H9 (cell line): Measurements from ENCODE around the gene SP3. TPM values are rescaled to one million over a fixed set of nuclear protein-coding genes. Genes with fewer than 3 reads are reported as not detected.

Source experiments
- DNase-seq: peaks from one replicate; pipeline ENCODE4 v3.0.0-alpha.2; 2017
- H2AFZ ChIP-seq: one replicate; pipeline ENCODE4 v1.6.1; 2013; ENCODE audit warnings: mild to moderate bottlenecking, low read length, control low read depth, moderate library complexity
- H2AK5ac ChIP-seq: 2 replicates; pipeline ENCODE4 v1.6.1; 2013; ENCODE audit warnings: low read length, control low read depth, mixed read lengths; ENCODE audit not compliant: insufficient read length
- H2BK120ac ChIP-seq: one replicate; pipeline ENCODE4 v1.6.1; 2013; ENCODE audit warnings: low read depth, mild to moderate bottlenecking, low read length, control low read depth, inconsistent platforms; ENCODE audit not compliant: poor library complexity, severe bottlenecking
- H2BK12ac ChIP-seq: 2 replicates; pipeline ENCODE4 v1.6.1; 2013; ENCODE audit warnings: low read length, control low read depth, mixed read lengths, low read depth; ENCODE audit not compliant: insufficient read length
- H2BK15ac ChIP-seq: 2 replicates; pipeline ENCODE4 v1.6.1; 2013; ENCODE audit warnings: low read depth, low read length, control low read depth
- H2BK20ac ChIP-seq: one replicate; pipeline ENCODE4 v1.6.1; 2013; ENCODE audit warnings: low read depth, mild to moderate bottlenecking, low read length, control low read depth, inconsistent platforms; ENCODE audit not compliant: poor library complexity, severe bottlenecking
- H2BK5ac ChIP-seq: 2 replicates; pipeline ENCODE4 v1.6.1; 2013; ENCODE audit warnings: low read length, control low read depth, mixed read lengths; ENCODE audit not compliant: insufficient read length
- H3K14ac ChIP-seq: 2 replicates; pipeline ENCODE4 v1.6.1; 2013; ENCODE audit warnings: low read length, control low read depth; ENCODE audit not compliant: insufficient read depth
- H3K18ac ChIP-seq: 2 replicates; pipeline ENCODE4 v1.6.1; 2013; ENCODE audit warnings: low read depth, mild to moderate bottlenecking, mixed read lengths, low read length, control low read depth; ENCODE audit not compliant: insufficient read length
- H3K23ac ChIP-seq: 2 replicates; pipeline ENCODE4 v1.6.1; 2013; ENCODE audit warnings: low read length, control low read depth, mixed read lengths, low read depth; ENCODE audit not compliant: insufficient read length
- H3K23me2 ChIP-seq: 2 replicates; pipeline ENCODE4 v1.6.1; 2013; ENCODE audit warnings: low read depth, mild to moderate bottlenecking, mixed read lengths, low read length, control low read depth; ENCODE audit not compliant: insufficient read length, poor library complexity, severe bottlenecking
- H3K27ac ChIP-seq: 2 replicates; pipeline ENCODE4 v1.5.1; 2013; ENCODE audit warnings: low read length, control low read depth, mixed read lengths, low read depth; ENCODE audit not compliant: insufficient read length
- H3K27me3 ChIP-seq: 2 replicates; pipeline ENCODE4 v1.6.1; 2013; ENCODE audit warnings: low read length, control low read depth, inconsistent platforms; ENCODE audit not compliant: insufficient read depth
- H3K4ac ChIP-seq: 2 replicates; pipeline ENCODE4 v1.6.1; 2013; ENCODE audit warnings: low read depth, mild to moderate bottlenecking, control low read depth, inconsistent platforms, low read length, moderate library complexity
- H3K4me1 ChIP-seq: 2 replicates; pipeline ENCODE4 v1.6.1; 2013; ENCODE audit warnings: low read length, control low read depth, inconsistent platforms; ENCODE audit not compliant: insufficient read depth
- H3K4me2 ChIP-seq: 2 replicates; pipeline ENCODE4 v1.6.1; 2013; ENCODE audit warnings: low read length, control low read depth, mixed read lengths; ENCODE audit not compliant: insufficient read length, insufficient read depth
- H3K56ac ChIP-seq: 2 replicates; pipeline ENCODE4 v1.6.1; 2013; ENCODE audit warnings: low read depth, mild to moderate bottlenecking, mixed read lengths, low read length, control low read depth; ENCODE audit not compliant: insufficient read length
- H3K79me1 ChIP-seq: 2 replicates; pipeline ENCODE4 v1.6.1; 2013; ENCODE audit warnings: low read depth, mild to moderate bottlenecking, moderate library complexity, low read length, control low read depth, inconsistent platforms; ENCODE audit not compliant: insufficient read depth, poor library complexity, severe bottlenecking
- H3K79me2 ChIP-seq: 2 replicates; pipeline ENCODE4 v1.6.1; 2013; ENCODE audit warnings: low read length, control low read depth, inconsistent platforms; ENCODE audit not compliant: insufficient read depth
- H3K9ac ChIP-seq: 2 replicates; pipeline ENCODE4 v1.6.1; 2013; ENCODE audit warnings: low read length, control low read depth, mixed read lengths; ENCODE audit not compliant: insufficient read length; ENCODE audit errors: extremely low read depth
- H3K9me3 ChIP-seq: one replicate; pipeline ENCODE4 v1.6.1; 2013; ENCODE audit warnings: low read depth, low read length, inconsistent platforms; ENCODE audit not compliant: control insufficient read depth
- H3T11ph ChIP-seq: one replicate; pipeline ENCODE4 v1.6.1; 2013; ENCODE audit warnings: mild to moderate bottlenecking, low read length, control low read depth, inconsistent platforms
- H4K20me1 ChIP-seq: one replicate; pipeline ENCODE4 v1.6.1; 2013; ENCODE audit not compliant: control insufficient read depth, insufficient read length, insufficient read depth
- H4K5ac ChIP-seq: 2 replicates; pipeline ENCODE4 v1.6.1; 2013; ENCODE audit warnings: low read depth, mild to moderate bottlenecking, mixed read lengths, low read length, control low read depth; ENCODE audit not compliant: insufficient read length
- H4K8ac ChIP-seq: replicated peaks from 2 replicates; pipeline ENCODE4 v1.6.1; 2013; ENCODE audit warnings: low read length, control low read depth, mixed read lengths, low read depth; ENCODE audit not compliant: insufficient read length
- H4K91ac ChIP-seq: 2 replicates; pipeline ENCODE4 v1.6.1; 2013; ENCODE audit warnings: low read depth, mild to moderate bottlenecking, moderate library complexity, mixed read lengths, low read length, control low read depth; ENCODE audit not compliant: insufficient read length
- H3K27ac Mint-ChIP-seq, 3 experiments: 2 replicates in 2 of 3; 3 replicates in 1 of 3; pipeline ENCODE4 v1.8.0; 2020 to 2021; ENCODE audit warnings: mixed read lengths in 3 of 3, mild to moderate bottlenecking in 1 of 3, moderate library complexity in 1 of 3
- H3K27me3 Mint-ChIP-seq: 2 replicates; pipeline ENCODE4 v1.8.0; 2021; ENCODE audit warnings: low read depth, mild to moderate bottlenecking, moderate library complexity, mixed read lengths
- H3K36me3 Mint-ChIP-seq, 3 experiments: 2 replicates in 2 of 3; 3 replicates in 1 of 3; pipeline ENCODE4 v1.8.0; 2020 to 2021; ENCODE audit warnings: low read depth in 3 of 3, mixed read lengths in 3 of 3; ENCODE audit not compliant: insufficient read depth in 1 of 3
- H3K4me1 Mint-ChIP-seq, 2 experiments: 2 replicates each; pipeline ENCODE4 v1.8.0; 2020; ENCODE audit warnings: mixed read lengths in 2 of 2
- H3K4me3 Mint-ChIP-seq, 2 experiments: 2 replicates in 1 of 2; 3 replicates in 1 of 2; pipeline ENCODE4 v1.8.0; 2020 to 2021; ENCODE audit warnings: mild to moderate bottlenecking in 2 of 2, mixed read lengths in 2 of 2, moderate library complexity in 1 of 2
- H3K9me3 Mint-ChIP-seq, 2 experiments: 2 replicates in 1 of 2; 3 replicates in 1 of 2; pipeline ENCODE4 v1.8.0; 2020; ENCODE audit warnings: mild to moderate bottlenecking in 2 of 2, mixed read lengths in 2 of 2, moderate library complexity in 1 of 2
- WGBS: extraction: QIAGEN DNeasy Blood & Tissue Kit; methylation state at CpG from one replicate; pipeline ENCODE4 v1.1.7; 2013; ENCODE audit warnings: missing lambda C conversion rate, low lambda C conversion rate, mixed read lengths; ENCODE audit not compliant: insufficient read length; ENCODE audit errors: extremely low coverage; 5-methylcytosine and 5-hydroxymethylcytosine counted together
- total RNA-seq: library from RNA; stranded (reverse); gene quantifications from 2 replicates; pipeline ENCODE4 v1.2.1, GENCODE V29; 2021
- TF ChIP-seq, protein P1 (sequence below): fragments of 200-600 bp; sonication (generic); conservative IDR thresholded peaks from 3 replicates; pipeline ENCODE4 v1.8.0; 2021; ENCODE audit warnings: antibody characterized with exemption, mild to moderate bottlenecking

The SP3 gene
- total RNA-seq, 1 experiment from 2014 or later, result 86.3 TPM

DNA sequence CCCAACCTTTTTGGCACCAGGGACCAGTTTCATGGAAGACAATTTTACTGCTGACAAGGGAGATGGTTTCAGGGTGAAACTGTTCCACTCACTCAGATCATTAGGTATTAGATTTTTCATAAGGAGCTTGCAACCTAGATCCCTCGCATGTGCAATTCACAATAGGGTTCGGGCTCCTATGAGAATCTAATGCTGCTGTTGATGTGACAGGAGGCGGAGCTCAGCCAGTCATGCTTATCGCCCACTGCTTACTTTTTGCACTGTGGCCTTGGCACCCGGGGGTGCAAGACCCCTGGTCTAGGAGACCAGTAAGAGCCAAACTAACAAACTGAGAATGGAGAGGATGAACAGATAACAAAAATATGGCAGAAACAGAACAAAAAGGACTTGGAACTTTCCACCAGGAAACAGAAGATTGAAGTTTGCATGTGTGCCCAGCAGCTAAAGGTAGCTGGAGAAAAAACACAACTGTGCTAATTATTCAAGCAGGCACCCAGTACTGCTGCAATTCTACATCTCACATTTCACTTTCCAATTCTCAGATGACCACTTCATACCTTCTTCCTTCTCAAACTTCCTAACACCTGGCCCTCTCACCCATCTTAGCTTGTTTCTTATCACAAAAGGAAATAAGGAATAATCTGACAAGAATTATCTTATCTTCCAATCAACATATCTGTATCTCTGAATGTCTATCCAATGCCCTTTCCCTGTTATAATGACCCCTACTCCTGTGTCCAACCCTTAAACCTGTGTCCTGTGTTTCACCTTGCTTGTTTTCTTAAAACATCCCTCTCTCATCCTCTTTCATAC lies 24.8 kb downstream of the SP3 start:
- Mint-ChIP-seq H3K9me3 (no peaks in the 10 kb centered on the region), H3K4me3 (no peak overlapping the region), H3K27ac (peak overlapping the region; percentile 43 to 88 (median 62); a peak in 5 of 7 replicates), H3K27me3 (no peaks in the 10 kb centered on the region), H3K36me3 (no peaks in the 10 kb centered on the region; a peak in 3 of 7 replicates), H3K4me1 (peaks cover 34 to 37% of the 10 kb centered on the region in 2 experiments)
- H3K4me1 ChIP-seq, result peaks cover 4% of the 10 kb centered on the region; the same call in 1 of the 2 replicates
- WGBS, result no CpG with 5 or more reads among the region's 5 CpGs
- no peak overlapping the region for H2BK20ac ChIP-seq
- H3K9me3 ChIP-seq, result no peaks in the 10 kb centered on the region
- no peak overlapping the region for H3K27ac ChIP-seq
- H4K20me1 ChIP-seq, result no peaks in the 10 kb centered on the region
- H3K56ac ChIP-seq, result no peak overlapping the region
- no peak overlapping the region for H4K91ac ChIP-seq
- no peak overlapping the region for H4K8ac ChIP-seq
- DNase-seq, result no peak
- H2BK12ac ChIP-seq, result no peak overlapping the region
- H2BK120ac ChIP-seq, result no peak overlapping the region
- no peak overlapping the region for H3K23ac ChIP-seq
- no peak overlapping the region for H4K5ac ChIP-seq
- peaks cover 6% of the 10 kb centered on the region for H3K79me1 ChIP-seq
- no peak overlapping the region for H3K9ac ChIP-seq
- H3K4ac ChIP-seq, result no peak overlapping the region
- no peak overlapping the region for H2BK15ac ChIP-seq
- peaks cover 38% of the 10 kb centered on the region; the same call in 1 of the 2 replicates for H3K79me2 ChIP-seq
- no peak overlapping the region for H3T11ph ChIP-seq
- no peak overlapping the region for H3K14ac ChIP-seq
- no peak overlapping the region for H2AFZ ChIP-seq
- no peak overlapping the region for H3K18ac ChIP-seq
- no peak overlapping the region for H2BK5ac ChIP-seq
- no peak overlapping the region for H3K4me2 ChIP-seq
- TF ChIP-seq, protein P1, sequence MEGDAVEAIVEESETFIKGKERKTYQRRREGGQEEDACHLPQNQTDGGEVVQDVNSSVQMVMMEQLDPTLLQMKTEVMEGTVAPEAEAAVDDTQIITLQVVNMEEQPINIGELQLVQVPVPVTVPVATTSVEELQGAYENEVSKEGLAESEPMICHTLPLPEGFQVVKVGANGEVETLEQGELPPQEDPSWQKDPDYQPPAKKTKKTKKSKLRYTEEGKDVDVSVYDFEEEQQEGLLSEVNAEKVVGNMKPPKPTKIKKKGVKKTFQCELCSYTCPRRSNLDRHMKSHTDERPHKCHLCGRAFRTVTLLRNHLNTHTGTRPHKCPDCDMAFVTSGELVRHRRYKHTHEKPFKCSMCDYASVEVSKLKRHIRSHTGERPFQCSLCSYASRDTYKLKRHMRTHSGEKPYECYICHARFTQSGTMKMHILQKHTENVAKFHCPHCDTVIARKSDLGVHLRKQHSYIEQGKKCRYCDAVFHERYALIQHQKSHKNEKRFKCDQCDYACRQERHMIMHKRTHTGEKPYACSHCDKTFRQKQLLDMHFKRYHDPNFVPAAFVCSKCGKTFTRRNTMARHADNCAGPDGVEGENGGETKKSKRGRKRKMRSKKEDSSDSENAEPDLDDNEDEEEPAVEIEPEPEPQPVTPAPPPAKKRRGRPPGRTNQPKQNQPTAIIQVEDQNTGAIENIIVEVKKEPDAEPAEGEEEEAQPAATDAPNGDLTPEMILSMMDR, result no peak
- H3K23me2 ChIP-seq, result no peaks in the 10 kb centered on the region
- no peaks in the 10 kb centered on the region for H3K27me3 ChIP-seq
- no peak overlapping the region for H2AK5ac ChIP-seq
